SK-N-SH treated with all-trans-retinoic acid at 6 μM for 48 hours (cell line): ENCODE measurements around the gene RBM38.

Experiments used
- ARNTL ChIP-seq: fragments of 450-650 bp; formaldehyde crosslinking; IDR thresholded peaks from 2 replicates; pipeline ENCODE4 v1.5.0; 2020; ENCODE audit warnings: low read depth, mild to moderate bottlenecking, moderate library complexity, borderline replicate concordance
- ESRRG ChIP-seq: fragments of 250-450 bp; sonication (Bioruptor Pico); IDR thresholded peaks from 2 replicates; pipeline ENCODE4 v1.6.1; 2021; ENCODE audit warnings: mild to moderate bottlenecking
- GLIS3 ChIP-seq: fragments of 250-450 bp; sonication (Bioruptor Pico); IDR thresholded peaks from 2 replicates; pipeline ENCODE4 v1.5.0; 2020; ENCODE audit warnings: mild to moderate bottlenecking, moderate library complexity
- ISL1 ChIP-seq: fragments of 250-450 bp; sonication (Bioruptor Pico); IDR thresholded peaks from 2 replicates; pipeline ENCODE4 v2.1.2; 2022; ENCODE audit warnings: mild to moderate bottlenecking, moderate library complexity
- RARB ChIP-seq: fragments of 250-450 bp; sonication (Bioruptor Pico); IDR thresholded peaks from 2 replicates; pipeline ENCODE4 v1.8.0; 2021; ENCODE audit warnings: mild to moderate bottlenecking, moderate library complexity
- TCF4 ChIP-seq: fragments of 250-450 bp; sonication (Bioruptor Pico); IDR thresholded peaks from 2 replicates; pipeline ENCODE4 v1.8.0; 2021; ENCODE audit warnings: mild to moderate bottlenecking, moderate library complexity, borderline replicate concordance
- TOX ChIP-seq: fragments of 250-450 bp; sonication (Bioruptor Pico); IDR thresholded peaks from 2 replicates; pipeline ENCODE4 v1.8.0; 2021; ENCODE audit warnings: mild to moderate bottlenecking, moderate library complexity, borderline replicate concordance
- TF ChIP-seq, protein P1 (sequence below): fragments of 250-450 bp; sonication (Bioruptor Pico); IDR thresholded peaks from 2 replicates; pipeline ENCODE4 v1.8.0; 2020; ENCODE audit warnings: mild to moderate bottlenecking, moderate library complexity, borderline replicate concordance
- TF ChIP-seq, protein P2 (sequence below): fragments of 250-450 bp; sonication (Bioruptor Pico); IDR thresholded peaks from 2 replicates; pipeline ENCODE4 v1.5.1; 2020; ENCODE audit warnings: low read depth, mild to moderate bottlenecking, moderate library complexity
- TF ChIP-seq, protein P3 (sequence below): fragments of 250-450 bp; sonication (Bioruptor Pico); IDR thresholded peaks from 2 replicates; pipeline ENCODE4 v1.5.1; 2021; ENCODE audit warnings: mild to moderate bottlenecking, moderate library complexity

- TF ChIP-seq, protein P1, sequence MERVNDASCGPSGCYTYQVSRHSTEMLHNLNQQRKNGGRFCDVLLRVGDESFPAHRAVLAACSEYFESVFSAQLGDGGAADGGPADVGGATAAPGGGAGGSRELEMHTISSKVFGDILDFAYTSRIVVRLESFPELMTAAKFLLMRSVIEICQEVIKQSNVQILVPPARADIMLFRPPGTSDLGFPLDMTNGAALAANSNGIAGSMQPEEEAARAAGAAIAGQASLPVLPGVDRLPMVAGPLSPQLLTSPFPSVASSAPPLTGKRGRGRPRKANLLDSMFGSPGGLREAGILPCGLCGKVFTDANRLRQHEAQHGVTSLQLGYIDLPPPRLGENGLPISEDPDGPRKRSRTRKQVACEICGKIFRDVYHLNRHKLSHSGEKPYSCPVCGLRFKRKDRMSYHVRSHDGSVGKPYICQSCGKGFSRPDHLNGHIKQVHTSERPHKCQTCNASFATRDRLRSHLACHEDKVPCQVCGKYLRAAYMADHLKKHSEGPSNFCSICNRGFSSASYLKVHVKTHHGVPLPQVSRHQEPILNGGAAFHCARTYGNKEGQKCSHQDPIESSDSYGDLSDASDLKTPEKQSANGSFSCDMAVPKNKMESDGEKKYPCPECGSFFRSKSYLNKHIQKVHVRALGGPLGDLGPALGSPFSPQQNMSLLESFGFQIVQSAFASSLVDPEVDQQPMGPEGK: no peak
- TF ChIP-seq GLIS3 (CRISPR knock-in tag): no peak
- no peak for TF ChIP-seq TOX (CRISPR knock-in tag)
- no peak for TF ChIP-seq ARNTL (CRISPR knock-in tag)
- no peak for TF ChIP-seq ISL1 (CRISPR knock-in tag)
- TF ChIP-seq, protein P2, sequence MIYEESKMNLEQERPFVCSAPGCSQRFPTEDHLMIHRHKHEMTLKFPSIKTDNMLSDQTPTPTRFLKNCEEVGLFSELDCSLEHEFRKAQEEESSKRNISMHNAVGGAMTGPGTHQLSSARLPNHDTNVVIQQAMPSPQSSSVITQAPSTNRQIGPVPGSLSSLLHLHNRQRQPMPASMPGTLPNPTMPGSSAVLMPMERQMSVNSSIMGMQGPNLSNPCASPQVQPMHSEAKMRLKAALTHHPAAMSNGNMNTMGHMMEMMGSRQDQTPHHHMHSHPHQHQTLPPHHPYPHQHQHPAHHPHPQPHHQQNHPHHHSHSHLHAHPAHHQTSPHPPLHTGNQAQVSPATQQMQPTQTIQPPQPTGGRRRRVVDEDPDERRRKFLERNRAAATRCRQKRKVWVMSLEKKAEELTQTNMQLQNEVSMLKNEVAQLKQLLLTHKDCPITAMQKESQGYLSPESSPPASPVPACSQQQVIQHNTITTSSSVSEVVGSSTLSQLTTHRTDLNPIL: no peak
- TF ChIP-seq ESRRG: no peak
- TF ChIP-seq, protein P3, sequence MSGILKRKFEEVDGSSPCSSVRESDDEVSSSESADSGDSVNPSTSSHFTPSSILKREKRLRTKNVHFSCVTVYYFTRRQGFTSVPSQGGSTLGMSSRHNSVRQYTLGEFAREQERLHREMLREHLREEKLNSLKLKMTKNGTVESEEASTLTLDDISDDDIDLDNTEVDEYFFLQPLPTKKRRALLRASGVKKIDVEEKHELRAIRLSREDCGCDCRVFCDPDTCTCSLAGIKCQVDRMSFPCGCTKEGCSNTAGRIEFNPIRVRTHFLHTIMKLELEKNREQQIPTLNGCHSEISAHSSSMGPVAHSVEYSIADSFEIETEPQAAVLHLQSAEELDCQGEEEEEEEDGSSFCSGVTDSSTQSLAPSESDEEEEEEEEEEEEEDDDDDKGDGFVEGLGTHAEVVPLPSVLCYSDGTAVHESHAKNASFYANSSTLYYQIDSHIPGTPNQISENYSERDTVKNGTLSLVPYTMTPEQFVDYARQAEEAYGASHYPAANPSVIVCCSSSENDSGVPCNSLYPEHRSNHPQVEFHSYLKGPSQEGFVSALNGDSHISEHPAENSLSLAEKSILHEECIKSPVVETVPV (CRISPR knock-in tag): no peak
- no peak for TF ChIP-seq RARB (CRISPR knock-in tag)
- TF ChIP-seq TCF4 (CRISPR knock-in tag): no peak
These were observed 43.8 kb upstream of the RBM38 start for GRCh38 chr20:57347393-57347792.
